ENCODE results near the gene MROH2A.

MROH2A gene

DNA sequence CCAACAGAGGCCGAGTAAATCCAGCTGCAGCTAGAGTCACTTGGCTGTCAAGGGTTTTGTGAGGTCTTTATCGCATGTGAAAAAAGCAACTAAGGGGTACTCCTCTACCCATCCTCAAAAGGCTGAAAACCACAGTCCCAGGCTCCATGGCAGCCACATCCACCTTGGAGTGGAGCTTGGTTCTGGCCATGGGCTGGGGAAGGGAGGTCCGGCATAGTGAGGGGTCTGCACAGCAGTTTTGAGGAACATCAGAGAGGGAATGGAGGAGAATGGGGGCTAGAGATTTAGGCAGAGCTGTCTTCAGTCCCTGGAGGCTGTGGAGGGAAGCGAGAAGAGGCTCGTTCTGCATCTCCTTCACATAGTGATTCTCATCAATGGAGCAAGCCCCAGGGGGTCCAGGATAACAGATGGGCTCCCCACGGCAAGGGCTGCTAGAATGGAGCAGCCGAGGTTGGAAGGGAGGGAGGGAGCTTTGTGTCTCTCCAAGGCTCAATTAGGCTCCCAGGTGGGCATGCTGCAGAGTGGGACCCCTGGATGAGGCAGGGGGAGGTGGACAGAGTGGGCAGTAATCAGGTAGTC is 21.0 kb downstream of the MROH2A start:
- no peak for TF ChIP-seq JUND (IDR thresholded peaks at IDR 0.05; ENCODE audit: low read depth)
- no peak for DNase-seq (ENCODE audit: low read depth in 1 of 2, low spot score in 1 of 2)
- in situ Hi-C loops (cut with HindIII; ENCODE audit: low pct_unique_long_range_greater_than_20kb, low sequenced_read_pairs) = no loop called here

DNA sequence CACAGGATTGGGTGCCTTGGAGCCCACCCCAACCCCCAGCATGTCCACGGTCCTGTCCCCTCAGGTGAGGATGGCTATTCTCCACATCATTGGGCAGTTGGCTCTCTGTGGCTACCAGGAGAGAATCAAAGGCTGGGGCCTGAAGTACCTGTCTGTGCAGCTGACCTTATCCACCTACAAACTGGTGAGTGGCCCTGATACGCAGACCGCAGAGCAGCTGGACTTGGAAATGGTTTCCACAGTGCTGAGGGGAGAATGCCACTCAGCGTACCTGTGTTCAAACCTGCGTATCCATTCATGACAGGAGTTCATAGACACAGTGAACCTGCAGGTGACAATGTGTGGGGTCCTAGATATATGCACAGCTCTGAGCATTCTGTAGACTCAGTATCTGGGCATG is 21.6 kb downstream of the MROH2A start:
- DNase-seq (ENCODE audit: low read depth in 1 of 2, low spot score in 1 of 2) = no peak
- in situ Hi-C loops (cut with HindIII; ENCODE audit: low pct_unique_long_range_greater_than_20kb, low sequenced_read_pairs) = no loop called here
- TF ChIP-seq JUND (IDR thresholded peaks at IDR 0.05; ENCODE audit: low read depth) = no peak

DNA sequence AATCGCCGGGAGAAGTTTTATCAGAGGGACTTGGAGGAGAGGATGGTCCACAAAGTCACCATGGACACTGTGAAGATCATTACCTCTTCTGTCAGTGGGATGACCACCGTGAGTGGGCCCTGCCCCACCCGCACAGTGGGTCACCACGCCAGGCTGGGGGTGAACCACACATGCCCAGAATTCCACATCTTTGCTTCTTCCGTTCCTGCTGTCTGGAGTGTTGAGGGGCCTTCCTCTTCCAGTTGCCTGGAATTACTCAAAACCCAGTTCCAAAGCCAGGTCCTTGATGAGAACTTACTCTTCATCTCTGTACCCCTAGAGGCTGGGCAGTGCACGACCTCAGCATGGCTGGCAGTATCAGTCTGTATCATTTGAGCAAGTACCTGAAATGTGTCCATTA is 22.1 kb downstream of the MROH2A start:
- in situ Hi-C loops (cut with HindIII; ENCODE audit: low pct_unique_long_range_greater_than_20kb, low sequenced_read_pairs) = no loop called here
- DNase-seq (ENCODE audit: low read depth in 1 of 2, low spot score in 1 of 2) = no peak
- TF ChIP-seq JUND (IDR thresholded peaks at IDR 0.05; ENCODE audit: low read depth) = no peak

DNA sequence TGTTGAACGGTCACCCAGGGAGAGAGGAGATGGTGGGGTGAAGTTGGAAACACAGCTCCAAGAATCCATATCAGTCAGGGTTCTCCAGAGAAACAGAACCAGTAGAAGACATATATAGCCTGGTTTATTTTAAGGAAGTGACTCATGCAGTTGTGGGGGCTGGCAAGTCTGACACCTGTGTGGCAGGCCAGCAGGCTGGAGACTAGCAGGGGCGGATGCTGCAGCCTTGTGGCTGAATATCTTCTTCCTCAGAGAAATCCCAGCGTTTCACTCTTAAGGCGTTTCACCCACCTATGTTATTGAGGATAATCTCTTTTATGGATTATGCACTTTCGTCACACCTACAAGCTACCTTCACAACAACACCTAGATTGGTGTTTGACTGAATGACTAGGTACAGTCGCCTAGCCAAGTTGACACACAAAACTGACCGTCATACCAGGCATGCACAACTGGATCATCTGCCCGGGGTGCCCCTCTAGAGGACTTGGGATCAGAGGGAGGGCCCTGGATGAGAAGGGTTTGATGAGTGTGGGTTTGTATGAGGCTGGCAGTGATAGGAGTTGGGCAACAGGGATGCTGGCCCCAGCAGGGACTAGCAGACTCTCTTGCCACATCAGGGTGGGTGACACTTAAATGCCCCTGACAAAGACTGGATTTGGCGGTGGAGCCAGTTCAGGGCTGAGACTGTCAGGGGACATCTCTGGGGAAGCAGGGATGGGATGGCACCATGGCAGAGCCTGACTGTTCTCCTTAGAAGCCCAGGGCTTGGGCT is 23.4 kb downstream of the MROH2A start:
- no peak for TF ChIP-seq JUND (IDR thresholded peaks at IDR 0.05; ENCODE audit: low read depth)
- no peak for DNase-seq (ENCODE audit: low read depth in 1 of 2, low spot score in 1 of 2)
- in situ Hi-C loops (cut with HindIII; ENCODE audit: low pct_unique_long_range_greater_than_20kb, low sequenced_read_pairs) = no loop called here

DNA sequence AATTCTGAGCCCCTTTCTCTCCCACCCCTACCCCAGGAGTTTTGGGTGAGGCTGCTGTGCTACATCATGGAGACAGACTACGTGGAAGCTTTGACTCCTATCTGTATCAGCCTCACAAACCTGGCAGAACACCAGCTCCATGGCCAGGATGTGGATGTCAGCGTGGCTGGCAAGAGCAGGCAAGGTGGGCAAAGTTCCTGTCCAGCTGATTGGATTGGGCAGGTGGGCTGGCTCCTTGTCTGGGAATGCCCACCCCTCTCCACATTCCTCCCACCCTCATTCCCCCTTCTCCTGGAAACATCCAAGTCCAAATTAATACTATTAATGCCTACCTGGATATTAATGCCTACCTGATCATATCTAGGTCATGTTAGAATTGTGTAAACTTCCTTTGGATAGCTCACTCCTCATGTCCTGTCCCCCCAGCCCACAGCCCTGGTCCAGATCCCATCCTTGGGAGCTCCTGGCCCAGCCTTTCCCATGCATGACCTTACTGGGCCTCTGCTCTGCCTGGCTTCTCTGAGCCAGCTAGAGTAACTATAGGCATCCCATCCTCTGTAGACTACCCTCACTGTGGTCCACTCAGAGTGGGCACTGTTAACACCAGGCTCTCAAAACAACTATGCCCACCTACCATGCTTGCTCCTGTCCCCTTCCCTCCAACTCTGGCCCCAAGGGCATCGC is 24.1 kb downstream of the MROH2A start:
- TF ChIP-seq JUND (IDR thresholded peaks at IDR 0.05; ENCODE audit: low read depth) = no peak
- in situ Hi-C loops (cut with HindIII; ENCODE audit: low pct_unique_long_range_greater_than_20kb, low sequenced_read_pairs) = no loop called here
- no peak for DNase-seq (ENCODE audit: low read depth in 1 of 2, low spot score in 1 of 2)

DNA sequence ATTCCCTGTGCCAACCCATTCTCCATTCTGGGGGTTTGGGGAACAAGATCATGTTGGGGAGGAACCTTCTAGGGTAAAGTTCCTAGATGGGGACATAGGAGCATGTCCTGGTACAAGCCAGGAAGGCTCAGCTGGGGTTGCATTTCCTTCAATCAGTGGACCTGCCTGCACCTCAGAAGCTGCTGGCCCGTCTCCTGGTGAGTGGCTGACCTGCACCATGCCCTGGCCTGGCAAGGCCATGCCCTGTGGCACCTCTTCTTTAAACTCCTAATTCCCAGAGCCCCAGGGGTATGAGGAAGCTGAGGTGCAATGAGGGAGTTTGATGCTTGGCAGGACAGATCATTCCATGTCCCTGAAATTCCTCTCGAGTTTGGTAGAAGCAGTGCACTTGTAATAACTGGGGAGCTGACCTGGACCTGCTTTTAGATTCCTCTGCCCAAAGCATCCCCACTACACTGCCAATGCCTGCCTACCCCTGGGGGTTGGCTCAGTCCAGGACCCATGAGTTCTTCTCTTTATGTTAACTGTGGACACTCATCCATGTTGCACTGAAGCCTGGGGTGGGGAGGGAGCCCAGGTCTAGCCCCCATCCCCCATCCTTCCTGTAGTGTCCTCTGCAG is 25.3 kb downstream of the MROH2A start:
- DNase-seq (ENCODE audit: low read depth in 1 of 2, low spot score in 1 of 2) = no peak
- in situ Hi-C loops (cut with HindIII; ENCODE audit: low pct_unique_long_range_greater_than_20kb, low sequenced_read_pairs) = no loop called here
- no peak for TF ChIP-seq JUND (IDR thresholded peaks at IDR 0.05; ENCODE audit: low read depth)

DNA sequence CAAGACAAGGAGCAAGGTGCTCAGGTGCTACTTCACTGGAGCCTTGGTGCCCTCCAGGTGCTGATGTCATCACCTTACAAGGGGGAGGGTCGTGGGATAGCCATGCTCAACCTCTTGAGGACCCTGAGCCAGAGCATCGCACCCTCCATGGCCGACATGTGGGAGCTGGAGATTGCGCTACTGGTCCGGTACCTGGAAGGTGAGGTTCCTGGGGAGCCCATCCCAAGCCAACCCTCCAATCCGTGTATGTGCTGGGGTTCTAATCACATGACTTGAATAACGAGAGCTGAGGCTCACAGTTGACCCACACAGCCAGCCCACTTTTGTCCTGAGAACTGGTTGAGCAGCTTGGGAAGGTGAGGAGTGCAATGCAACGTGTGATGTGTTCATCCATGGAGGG is 25.9 kb downstream of the MROH2A start:
- in situ Hi-C loops (cut with HindIII; ENCODE audit: low pct_unique_long_range_greater_than_20kb, low sequenced_read_pairs) = no loop called here
- TF ChIP-seq JUND (IDR thresholded peaks at IDR 0.05; ENCODE audit: low read depth) = no peak
- DNase-seq (ENCODE audit: low read depth in 1 of 2, low spot score in 1 of 2) = no peak

DNA sequence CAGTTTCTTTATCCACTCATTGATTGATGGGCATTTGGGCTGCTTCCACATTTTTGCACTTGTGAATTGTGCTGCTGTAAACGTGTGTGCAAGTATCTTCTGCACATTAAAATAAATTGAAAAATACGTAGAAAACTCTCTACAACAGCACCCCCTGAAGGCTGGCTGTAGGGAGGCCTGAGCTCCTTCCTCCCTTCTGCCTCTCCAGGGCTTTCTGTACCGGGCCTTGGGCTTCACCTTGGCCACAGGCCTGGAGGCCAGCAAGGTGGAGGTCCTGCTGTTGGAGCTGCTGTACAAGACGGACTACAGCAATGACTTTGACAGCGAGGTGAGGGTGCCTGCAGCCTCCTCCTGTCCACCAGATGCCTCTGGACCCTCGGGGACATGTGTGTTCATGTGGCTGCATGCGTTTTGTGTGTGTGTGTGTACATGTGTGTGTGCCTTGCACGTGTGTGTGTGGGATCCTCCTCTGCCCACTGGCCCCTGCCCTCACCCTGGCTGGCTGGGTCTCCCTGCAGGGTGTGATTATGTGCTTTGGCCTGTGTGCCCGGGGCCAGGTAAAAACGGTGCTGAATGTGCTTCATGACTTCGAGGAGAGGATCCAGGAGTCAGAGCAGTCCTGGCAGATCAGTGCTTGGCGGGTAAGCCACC is 29.2 kb downstream of the MROH2A start:
- TF ChIP-seq JUND (IDR thresholded peaks at IDR 0.05; ENCODE audit: low read depth) = no peak
- in situ Hi-C loops (cut with HindIII; ENCODE audit: low pct_unique_long_range_greater_than_20kb, low sequenced_read_pairs) = no loop called here
- no peak for DNase-seq (ENCODE audit: low read depth in 1 of 2, low spot score in 1 of 2)

DNA sequence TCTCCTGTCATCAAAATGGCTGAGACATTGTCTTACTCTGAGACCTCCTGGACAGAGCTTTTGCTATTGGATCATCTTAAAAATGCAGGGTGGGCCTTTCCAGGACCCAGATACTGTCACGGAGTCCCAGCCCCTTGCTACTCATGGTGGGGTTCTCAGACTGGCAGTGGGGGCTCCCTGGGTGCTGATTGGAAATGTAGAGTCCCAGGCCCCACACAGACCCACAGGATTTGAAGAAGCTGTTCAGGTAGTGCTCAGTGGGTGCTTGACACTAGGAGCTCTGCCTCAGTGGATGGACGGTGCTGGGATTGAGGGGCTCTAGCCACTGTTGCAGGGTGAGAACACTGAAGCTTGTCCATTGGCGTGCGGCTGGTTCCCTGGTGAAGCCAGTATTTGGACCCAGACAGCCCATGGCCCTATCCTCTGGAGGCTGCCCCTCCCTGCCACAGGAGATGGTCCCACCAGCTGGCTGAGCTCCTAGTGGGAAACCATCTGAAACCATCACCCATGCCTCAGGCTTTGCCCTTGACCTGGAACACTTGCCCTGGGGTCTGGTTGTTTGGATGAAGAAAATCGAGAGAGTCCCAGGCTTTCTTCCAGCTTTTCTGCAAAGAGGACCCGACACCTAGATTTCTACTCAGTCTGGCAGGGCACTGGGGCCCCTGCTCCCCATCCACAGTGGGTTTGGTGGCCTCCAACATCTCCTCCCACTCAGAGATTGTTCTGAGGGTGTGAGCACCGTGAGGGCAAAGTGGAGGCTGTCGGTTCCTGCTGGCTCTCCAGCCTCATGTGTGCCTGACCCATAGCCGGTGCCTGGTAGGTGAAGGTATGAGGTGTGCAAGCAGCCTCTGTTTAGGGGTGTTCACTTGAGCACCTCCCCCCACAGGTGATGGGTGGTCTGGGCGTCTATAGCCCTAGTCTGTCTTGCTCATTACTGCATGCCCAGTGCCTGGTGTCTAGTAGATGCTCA is 30.1 kb downstream of the MROH2A start:
- in situ Hi-C loops (cut with HindIII; ENCODE audit: low pct_unique_long_range_greater_than_20kb, low sequenced_read_pairs) = no loop called here
- no peak for TF ChIP-seq JUND (IDR thresholded peaks at IDR 0.05; ENCODE audit: low read depth)
- no peak for DNase-seq (ENCODE audit: low read depth in 1 of 2, low spot score in 1 of 2)

DNA sequence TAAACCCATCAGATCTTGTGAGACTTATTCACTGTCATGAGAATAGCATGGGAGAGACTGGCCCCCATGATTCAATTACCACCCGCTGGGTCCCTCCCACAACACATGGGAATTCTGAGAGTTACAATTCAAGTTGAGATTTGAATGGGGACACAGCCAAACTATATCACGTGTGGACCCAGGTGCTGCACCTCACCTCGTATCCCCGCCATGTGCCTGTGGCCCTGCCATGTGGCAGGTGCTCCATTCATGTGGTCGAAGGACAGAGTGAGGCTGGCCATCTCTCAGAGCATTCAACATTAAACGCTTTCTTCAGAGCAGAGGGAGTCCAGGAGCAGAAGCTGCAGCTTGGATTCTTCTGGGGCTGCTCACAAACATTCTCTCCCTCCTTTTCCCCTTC is 32.3 kb downstream of the MROH2A start:
- TF ChIP-seq JUND (IDR thresholded peaks at IDR 0.05; ENCODE audit: low read depth) = no peak
- in situ Hi-C loops (cut with HindIII; ENCODE audit: low pct_unique_long_range_greater_than_20kb, low sequenced_read_pairs) = no loop called here
- DNase-seq (ENCODE audit: low read depth in 1 of 2, low spot score in 1 of 2) = no peak

DNA sequence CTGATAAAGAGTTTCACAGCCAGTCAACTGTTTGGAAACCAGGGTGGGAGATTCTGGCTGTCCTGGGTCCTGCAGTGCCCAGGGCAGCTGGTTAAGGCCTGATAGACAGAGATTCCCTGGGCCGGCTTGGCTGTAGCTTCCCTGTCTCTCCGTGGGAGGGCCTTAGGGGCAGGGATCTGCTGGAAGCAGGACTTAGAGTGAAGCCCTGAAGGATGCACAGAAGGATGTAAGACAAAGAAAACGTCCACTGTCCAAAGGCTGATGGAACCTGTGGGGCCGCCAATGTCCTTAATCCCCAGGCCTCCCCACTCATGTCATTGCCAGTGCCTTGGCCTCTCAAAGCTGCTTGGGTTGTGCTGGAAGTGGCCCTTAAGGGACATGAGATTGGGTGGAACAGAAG is 33.0 kb downstream of the MROH2A start:
- in situ Hi-C loops (cut with HindIII; ENCODE audit: low pct_unique_long_range_greater_than_20kb, low sequenced_read_pairs) = no loop called here
- DNase-seq (ENCODE audit: low read depth in 1 of 2, low spot score in 1 of 2) = no peak
- TF ChIP-seq JUND (IDR thresholded peaks at IDR 0.05; ENCODE audit: low read depth) = no peak

Measured in T47D (cell line).